Body of pancreas (tissue), 4 donors: ENCODE results near the gene CNPPD1. TPM values are rescaled to one million over a fixed set of nuclear protein-coding genes. Genes with fewer than 3 reads are reported as not detected.

Source experiments
- ATAC-seq: fragments of 150-250 bp; one replicate; pipeline ENCODE4 v1.9.1; 2016
- DNase-seq, 4 donors: peaks; one replicate each; pipeline ENCODE4 v3.0.0-alpha.2; 2019
- H3K27ac ChIP-seq, 4 donors: fragments of 200-600 bp; sonication (generic); 1 replicate in 3 of 4; 2 replicates in 1 of 4; pipeline versions ENCODE4 v1.5.1 to v1.6.1; 2016 to 2019; ENCODE audit warnings: mild to moderate bottlenecking in 1 of 4, mixed read lengths in 1 of 4, moderate library complexity in 1 of 4
- H3K27me3 ChIP-seq, 2 donors: fragments of 200-600 bp; sonication (generic); one replicate each; pipeline ENCODE4 v1.6.0; 2016; ENCODE audit warnings: mild to moderate bottlenecking in 1 of 2
- H3K36me3 ChIP-seq, 2 donors: fragments of 200-600 bp; sonication (generic); replicated peaks in 1 of 2; 2 replicates each; pipeline ENCODE4 v1.5.1; 2016; ENCODE audit warnings: low read depth in 2 of 2; ENCODE audit not compliant: insufficient read depth in 1 of 2
- H3K4me1 ChIP-seq: fragments of 200-600 bp; sonication (generic); one replicate; pipeline ENCODE4 v1.6.0; 2016
- H3K4me3 ChIP-seq, 2 donors: fragments of 200-600 bp; sonication (generic); 1 replicate in 1 of 2; 2 replicates in 1 of 2; pipeline ENCODE4 v1.5.1; 2016 to 2019
- H3K9me3 ChIP-seq, 3 donors: fragments of 200-600 bp; sonication (generic); 1 replicate in 2 of 3; 2 replicates in 1 of 3; pipeline ENCODE4 v1.5.1; 2016
- POLR2A ChIP-seq, 3 donors: fragments of 450-650 bp; IDR thresholded peaks; one replicate each; pipeline ENCODE4 v1.6.1; 2016; ENCODE audit warnings: antibody characterized with exemption in 3 of 3, mild to moderate bottlenecking in 2 of 3
- WGBS, 2 donors: methylation state at CpG; one replicate each; pipeline ENCODE4 v1.1.5; 2017; 5-methylcytosine and 5-hydroxymethylcytosine counted together
- intact Hi-C: fragments of 100-400 bp; cut with DNase I; formaldehyde crosslinking; loops from one replicate; pipeline ENCODE4 v1.15.1; 2023
- total RNA-seq, 2 donors: library from RNA; depleted of rRNA; stranded (reverse); fragments of >200 nt; gene quantifications; one replicate each; pipeline ENCODE4 v1.1.0, GENCODE V29; 2016
- TF ChIP-seq, protein P1 (sequence below), 7 experiments: fragments of 450-650 bp in 4 of 7; fragments of 200-600 bp in 3 of 7; sonication (generic) in 3 of 7; IDR thresholded peaks; one replicate each; pipeline ENCODE4 v1.5.1; 2016 to 2019; ENCODE audit warnings: antibody characterized with exemption in 7 of 7

Gene CNPPD1
- total RNA-seq: 10 to 100 TPM; 25.7 to 27.4 TPM

DNA sequence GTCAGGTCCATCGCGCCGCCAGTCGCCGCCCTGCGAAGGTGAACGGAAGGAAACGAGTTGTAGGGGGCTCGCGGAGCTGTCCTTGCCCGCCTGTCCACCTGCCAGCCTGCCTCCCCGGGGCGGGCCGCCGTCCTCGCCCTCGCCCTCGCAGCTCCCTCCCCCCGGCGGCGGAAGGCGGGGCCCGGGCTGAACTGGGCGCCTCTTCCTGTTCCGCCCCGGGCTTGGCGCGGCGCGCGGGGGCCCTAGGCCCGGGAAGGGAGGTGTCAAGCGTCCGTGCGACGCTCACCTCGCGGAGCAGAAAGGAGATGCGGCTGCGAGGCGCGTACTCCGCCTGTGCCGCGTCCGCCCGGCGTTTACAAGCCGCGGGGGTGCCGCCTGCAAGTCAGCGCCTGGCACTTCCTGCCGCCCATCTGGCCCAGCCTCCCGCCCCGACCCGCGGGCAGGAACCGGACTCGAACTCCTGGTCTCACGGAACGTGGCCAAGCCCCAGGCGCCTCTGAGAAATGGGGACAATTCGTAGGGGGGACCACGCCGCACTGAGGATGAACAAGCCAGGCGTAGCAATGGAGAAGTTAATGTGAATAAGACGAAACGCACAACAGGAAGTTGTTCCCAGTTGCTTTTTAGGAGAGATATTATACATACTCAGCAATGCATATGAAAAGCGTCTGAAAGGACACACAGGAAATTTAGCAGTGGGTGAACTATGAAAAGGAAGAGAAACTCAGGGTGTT is at the start of gene CNPPD1:
CNPPD1 (minus strand) TSS at position 108 of the 734 bp plus-strand sequence; CDS start at position 11, 97 bp downstream.
- intact Hi-C loops: loop anchor here (10.0 kb wide), 1 partner anchor 48 kb away; the partner anchor contains the start of genes ANKZF1 and ATG9A
- Histone ChIP-seq H3K27me3 (no peaks in the 10 kb centered on the region), H3K27ac (peak within 1 kb of the TSS; percentile 96 to 100 (median 98)), H3K4me1 (peaks cover 34% of the 10 kb centered on the region), H3K4me3 (peak within 1 kb of the TSS; percentile 27 to 87), H3K36me3 (peaks cover 0 to 23% of the 10 kb centered on the region in 2 donors), H3K9me3 (no peaks in the 10 kb centered on the region)
- DNase-seq (peak; percentile 87 to 89 (median 88)), ATAC-seq (peak; percentile 83)
- TF ChIP-seq, protein P1, sequence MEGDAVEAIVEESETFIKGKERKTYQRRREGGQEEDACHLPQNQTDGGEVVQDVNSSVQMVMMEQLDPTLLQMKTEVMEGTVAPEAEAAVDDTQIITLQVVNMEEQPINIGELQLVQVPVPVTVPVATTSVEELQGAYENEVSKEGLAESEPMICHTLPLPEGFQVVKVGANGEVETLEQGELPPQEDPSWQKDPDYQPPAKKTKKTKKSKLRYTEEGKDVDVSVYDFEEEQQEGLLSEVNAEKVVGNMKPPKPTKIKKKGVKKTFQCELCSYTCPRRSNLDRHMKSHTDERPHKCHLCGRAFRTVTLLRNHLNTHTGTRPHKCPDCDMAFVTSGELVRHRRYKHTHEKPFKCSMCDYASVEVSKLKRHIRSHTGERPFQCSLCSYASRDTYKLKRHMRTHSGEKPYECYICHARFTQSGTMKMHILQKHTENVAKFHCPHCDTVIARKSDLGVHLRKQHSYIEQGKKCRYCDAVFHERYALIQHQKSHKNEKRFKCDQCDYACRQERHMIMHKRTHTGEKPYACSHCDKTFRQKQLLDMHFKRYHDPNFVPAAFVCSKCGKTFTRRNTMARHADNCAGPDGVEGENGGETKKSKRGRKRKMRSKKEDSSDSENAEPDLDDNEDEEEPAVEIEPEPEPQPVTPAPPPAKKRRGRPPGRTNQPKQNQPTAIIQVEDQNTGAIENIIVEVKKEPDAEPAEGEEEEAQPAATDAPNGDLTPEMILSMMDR (IDR thresholded peaks at IDR 0.05): peak in 1 of 7 experiments; percentile 12
- peak; percentile 87 to 93 (median 91) for TF ChIP-seq POLR2A (IDR thresholded peaks at IDR 0.05)
- 0% methylated on average over 14 to 63 of the region's 69 CpGs for WGBS, 2 donors

DNA sequence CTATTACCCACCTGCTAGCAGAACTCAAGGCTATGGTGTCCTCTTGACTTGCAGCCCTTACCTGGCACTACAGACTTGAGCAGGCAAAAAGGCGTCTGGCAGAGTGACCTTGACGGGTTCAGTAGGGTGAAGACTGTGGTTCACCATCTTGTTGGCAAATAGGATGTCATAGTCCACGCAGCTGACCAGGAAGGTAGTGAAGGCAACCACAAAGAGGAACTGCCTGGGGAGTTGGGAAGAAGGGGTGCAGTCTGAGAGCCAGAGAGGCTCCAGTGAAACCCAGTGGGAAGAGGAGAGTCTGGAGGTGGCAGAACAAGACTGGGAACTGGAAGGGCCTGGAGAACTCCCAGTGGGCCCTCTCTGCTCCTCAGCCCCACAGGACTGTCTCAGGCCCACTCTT is 48.6 kb upstream of the CNPPD1 start:
- TF ChIP-seq, protein P1 (IDR thresholded peaks at IDR 0.05): no peak
- TF ChIP-seq POLR2A (IDR thresholded peaks at IDR 0.05): no peak
- peaks cover 18 to 31% of the 10 kb centered on the region in 2 donors for H3K36me3 ChIP-seq
- no peak overlapping the region for H3K27ac ChIP-seq
- no peaks in the 10 kb centered on the region for H3K9me3 ChIP-seq
- intact Hi-C loops: loop anchor here (10.0 kb wide), 1 partner anchor 51 kb away; the partner anchor contains the start of genes CNPPD1, RETREG2 and SLC23A3
- ATAC-seq (no peak), DNase-seq (no peak)
- peaks cover 19% of the 10 kb centered on the region for H3K4me1 ChIP-seq
- H3K4me3 ChIP-seq: no peak overlapping the region
- H3K27me3 ChIP-seq: no peaks in the 10 kb centered on the region
- 71 to 76% methylated on average over 3 of the region's 3 CpGs for WGBS, 2 donors

DNA sequence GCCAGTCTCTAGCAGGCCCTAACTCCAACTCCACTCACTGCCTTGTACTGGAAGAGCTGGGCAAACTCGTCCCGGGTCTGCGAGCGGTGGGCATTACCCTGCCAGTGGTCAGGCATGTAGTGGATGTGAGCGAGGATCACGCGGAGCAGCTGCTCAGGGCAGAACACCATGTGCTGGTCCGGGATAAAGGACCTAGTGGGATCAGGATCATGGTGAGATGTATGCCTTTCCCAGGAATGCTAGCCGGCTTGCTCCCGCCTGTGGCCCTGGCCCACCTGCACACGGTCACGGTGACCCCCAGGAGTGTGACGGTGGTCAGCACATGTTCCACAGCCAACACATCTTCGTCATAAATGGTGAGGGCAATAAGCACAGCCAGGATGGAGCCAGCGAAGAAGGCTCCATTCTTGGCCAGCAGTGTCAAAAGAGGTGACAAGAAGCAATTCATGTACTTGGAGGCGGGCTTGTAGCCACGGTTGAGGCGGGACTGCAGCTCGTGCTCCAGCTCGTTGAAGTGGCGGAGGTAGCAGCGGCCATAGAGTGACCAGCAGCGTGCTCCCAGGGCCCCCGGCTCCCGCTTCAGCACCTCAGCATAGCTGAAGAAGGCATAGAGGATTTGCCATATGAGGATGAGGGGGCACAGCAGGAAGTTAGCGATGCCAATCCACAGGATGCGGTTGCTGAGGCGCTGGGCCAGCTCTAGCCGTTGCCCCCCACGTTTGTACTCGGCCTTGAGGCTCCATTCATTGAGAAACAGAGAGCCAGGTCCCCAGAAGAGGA is 47.3 kb upstream of the CNPPD1 start:
- intact Hi-C loops: loop anchor here (10.0 kb wide), 1 partner anchor 49 kb away; the partner anchor contains the start of genes CNPPD1, RETREG2 and SLC23A3
- Histone ChIP-seq H3K27ac (no peak overlapping the region), H3K4me1 (peaks cover 27% of the 10 kb centered on the region), H3K36me3 (peaks cover 18 to 31% of the 10 kb centered on the region in 2 donors), H3K27me3 (no peaks in the 10 kb centered on the region), H3K9me3 (no peaks in the 10 kb centered on the region), H3K4me3 (no peak overlapping the region)
- WGBS, 2 donors: 87 to 91% methylated on average over 18 to 31 of the region's 31 CpGs
- ATAC-seq (no peak), DNase-seq (no peak)
- no peak for TF ChIP-seq POLR2A (IDR thresholded peaks at IDR 0.05)
- TF ChIP-seq, protein P1 (IDR thresholded peaks at IDR 0.05): no peak

DNA sequence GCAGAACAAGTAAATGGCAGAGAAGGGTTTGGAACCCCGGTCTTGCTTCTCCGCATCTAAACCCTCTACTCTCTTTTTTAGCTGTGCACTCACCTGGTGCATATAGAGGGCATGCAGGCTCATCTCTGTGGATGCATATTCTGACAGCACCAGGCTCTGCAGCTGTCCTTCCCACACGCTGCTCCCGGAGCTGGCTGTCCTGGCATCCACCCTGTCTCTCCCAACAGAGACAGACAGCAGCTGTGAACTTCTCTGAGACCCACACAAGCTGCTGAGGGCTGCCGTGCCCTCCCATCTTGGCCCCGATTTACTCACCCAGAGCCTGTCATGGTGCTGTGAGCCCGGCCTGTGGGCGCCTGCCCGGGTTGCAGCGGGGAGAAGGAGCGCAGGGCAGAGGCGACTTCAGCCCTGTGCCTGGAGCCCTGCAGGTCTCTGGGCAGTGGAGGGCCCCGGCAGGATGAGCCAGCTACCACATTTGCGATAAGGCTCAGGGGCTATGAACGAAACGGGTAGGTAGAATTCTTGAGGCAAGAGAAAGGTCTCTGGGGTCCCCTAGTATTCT is 45.3 kb upstream of the CNPPD1 start:
- WGBS, 2 donors: 90 to 93% methylated on average over 14 to 16 of the region's 16 CpGs
- intact Hi-C loops: loop anchor here (10.0 kb wide), 1 partner anchor 47 kb away; the partner anchor contains the start of genes CNPPD1, RETREG2 and SLC23A3
- Histone ChIP-seq H3K27me3 (no peaks in the 10 kb centered on the region), H3K4me1 (peaks cover 30% of the 10 kb centered on the region), H3K9me3 (no peaks in the 10 kb centered on the region), H3K4me3 (no peak overlapping the region), H3K36me3 (peaks cover 18 to 31% of the 10 kb centered on the region in 2 donors), H3K27ac (no peak overlapping the region)
- ATAC-seq (no peak), DNase-seq (no peak)
- no peak for TF ChIP-seq POLR2A (IDR thresholded peaks at IDR 0.05)
- TF ChIP-seq, protein P1 (IDR thresholded peaks at IDR 0.05): no peak
